K562 (cell line): Measurements from ENCODE around the gene TMEM131L. TPM values are rescaled to one million over a fixed set of nuclear protein-coding genes. Genes with fewer than 3 reads are reported as not detected.

Experiments used
- ASH1L ChIP-seq: fragments of 450-650 bp; IDR thresholded peaks from 2 replicates; pipeline ENCODE4 v1.6.1; 2018; ENCODE audit warnings: borderline replicate concordance, mild to moderate bottlenecking, low read depth; ENCODE audit not compliant: partially characterized antibody
- CTBP1 ChIP-seq: fragments of 450-650 bp; IDR thresholded peaks from 2 replicates; pipeline ENCODE4 v1.6.1; 2016; ENCODE audit warnings: borderline replicate concordance
- ELF2 ChIP-seq: fragments of 250-450 bp; sonication (Bioruptor Pico); IDR thresholded peaks from 2 replicates; pipeline ENCODE4 v1.5.0; 2021; ENCODE audit warnings: mild to moderate bottlenecking
- ETV1 ChIP-seq: fragments of 450-650 bp; conservative IDR thresholded peaks from 2 replicates; pipeline ENCODE4 v1.6.1; 2016; ENCODE audit warnings: missing genetic modification characterization, control low read depth, low read depth, missing compliant biosample characterization
- HIVEP1 ChIP-seq: fragments of 250-450 bp; sonication (Bioruptor Pico); IDR thresholded peaks from 2 replicates; pipeline ENCODE4 v1.4.0; 2020; ENCODE audit warnings: mild to moderate bottlenecking
- HOXB6 ChIP-seq: fragments of 250-450 bp; sonication (Bioruptor Pico); IDR thresholded peaks from 2 replicates; pipeline ENCODE4 v1.5.1; 2022; ENCODE audit warnings: mild to moderate bottlenecking, borderline replicate concordance
- KDM1A ChIP-seq, 2 experiments: fragments of 450-650 bp; IDR thresholded peaks; 2 replicates each; pipeline ENCODE4 v1.6.1; 2016; ENCODE audit warnings: mild to moderate bottlenecking in 2 of 2
- MAFF ChIP-seq: IDR thresholded peaks from 2 replicates; pipeline ENCODE4 v1.6.1; 2012; ENCODE audit warnings: low read length, improper control_type of control experiment
- MTF1 ChIP-seq: fragments of 250-450 bp; sonication (Bioruptor Pico); IDR thresholded peaks from 2 replicates; pipeline ENCODE4 v1.9.0; 2021; ENCODE audit warnings: moderate library complexity, mild to moderate bottlenecking, inconsistent platforms, borderline replicate concordance
- NBN ChIP-seq: fragments of 450-650 bp; IDR thresholded peaks from 2 replicates; pipeline ENCODE4 v1.6.1; 2016; ENCODE audit warnings: low read depth, mild to moderate bottlenecking
- NFIC ChIP-seq: fragments of 450-650 bp; IDR thresholded peaks from 2 replicates; pipeline ENCODE4 v1.6.1; 2017; ENCODE audit warnings: mild to moderate bottlenecking, inconsistent platforms
- NFXL1 ChIP-seq: fragments of 450-650 bp; formaldehyde crosslinking; IDR thresholded peaks from 2 replicates; pipeline ENCODE4 v1.4.0; 2021; ENCODE audit warnings: mild to moderate bottlenecking
- PHF20 ChIP-seq: fragments of 450-650 bp; IDR thresholded peaks from 2 replicates; pipeline ENCODE4 v1.6.1; 2018; ENCODE audit not compliant: partially characterized antibody
- SPI1 ChIP-seq: IDR thresholded peaks from 2 replicates; pipeline ENCODE4 v1.6.1; 2011; ENCODE audit warnings: low read depth, low read length, control low read depth, borderline replicate concordance
- TBP ChIP-seq: optimal IDR thresholded peaks from 2 replicates; pipeline ENCODE3; 2011; ENCODE audit warnings: low read depth, low read length, improper control_type of control experiment
- TCF3 ChIP-seq: sonication (generic); formaldehyde crosslinking; IDR thresholded peaks from 2 replicates; pipeline ENCODE4 v1.4.0; 2020; ENCODE audit warnings: mild to moderate bottlenecking, missing genetic modification reagents
- THRAP3 ChIP-seq: fragments of 450-650 bp; IDR thresholded peaks from 2 replicates; pipeline ENCODE4 v1.6.1; 2016; ENCODE audit warnings: mild to moderate bottlenecking, inconsistent platforms, borderline replicate concordance
- ZBTB8A ChIP-seq: fragments of 450-650 bp; IDR thresholded peaks from 2 replicates; pipeline ENCODE4 v1.6.1; 2018; ENCODE audit warnings: mild to moderate bottlenecking, moderate library complexity; ENCODE audit not compliant: partially characterized antibody
- ZEB2 ChIP-seq: fragments of 450-650 bp; IDR thresholded peaks from 2 replicates; pipeline ENCODE4 v1.6.1; 2016
- ZNF133 ChIP-seq: fragments of 250-450 bp; sonication (Bioruptor Pico); IDR thresholded peaks from 2 replicates; pipeline ENCODE4 v1.4.0; 2020; ENCODE audit warnings: mild to moderate bottlenecking
- ZNF408 ChIP-seq: fragments of 250-450 bp; sonication (Bioruptor Pico); IDR thresholded peaks from 2 replicates; pipeline ENCODE4 v1.4.0; 2020; ENCODE audit warnings: low read depth, mild to moderate bottlenecking, moderate library complexity
- polyA plus RNA-seq, 8 experiments: library from polyadenylated mRNA; depleted of rRNA in 4 of 8; stranded (reverse) in 5 of 8; unstranded in 3 of 8; fragments of >200 nt; fragmentation: Nextera tagmentation in 2 of 8; fragmentation: Illumina TruSeq in 1 of 8; extraction: Ambion mirVana in 2 of 8; extraction: Trizol in 1 of 8; gene quantifications; 2 replicates each; pipeline versions ENCODE4 v1.2.1 to v1.2.3, GENCODE V29; 2011 to 2014; ENCODE audit warnings: inconsistent platforms in 1 of 8, missing spikeins in 1 of 8
- total RNA-seq, 7 experiments: library from RNA; depleted of rRNA in 6 of 7; stranded (reverse); fragments of >200 nt in 6 of 7; fragmentation: Illumina TruSeq in 2 of 7; extraction: Trizol in 2 of 7; gene quantifications; 2 replicates each; pipeline versions ENCODE4 v1.2.1 to v1.2.3, GENCODE V29; 2011 to 2021; ENCODE audit warnings: low replicate concordance in 1 of 7
- TF ChIP-seq, protein P1 (sequence below): fragments of 250-450 bp; sonication (Bioruptor Pico); IDR thresholded peaks from 2 replicates; pipeline ENCODE4 v1.8.0; 2021; ENCODE audit warnings: mild to moderate bottlenecking, moderate library complexity
- TF ChIP-seq, protein P2 (sequence below): fragments of 450-650 bp; IDR thresholded peaks from 2 replicates; pipeline ENCODE4 v1.6.1; 2016; ENCODE audit warnings: borderline replicate concordance

Gene TMEM131L
- total and polyA plus RNA-seq, 9 of the 15 experiments (the other 6 are each of a cell fraction or from before 2014, with no cell fraction given), result 1.2 to 20.8 (median 12.9) TPM

DNA sequence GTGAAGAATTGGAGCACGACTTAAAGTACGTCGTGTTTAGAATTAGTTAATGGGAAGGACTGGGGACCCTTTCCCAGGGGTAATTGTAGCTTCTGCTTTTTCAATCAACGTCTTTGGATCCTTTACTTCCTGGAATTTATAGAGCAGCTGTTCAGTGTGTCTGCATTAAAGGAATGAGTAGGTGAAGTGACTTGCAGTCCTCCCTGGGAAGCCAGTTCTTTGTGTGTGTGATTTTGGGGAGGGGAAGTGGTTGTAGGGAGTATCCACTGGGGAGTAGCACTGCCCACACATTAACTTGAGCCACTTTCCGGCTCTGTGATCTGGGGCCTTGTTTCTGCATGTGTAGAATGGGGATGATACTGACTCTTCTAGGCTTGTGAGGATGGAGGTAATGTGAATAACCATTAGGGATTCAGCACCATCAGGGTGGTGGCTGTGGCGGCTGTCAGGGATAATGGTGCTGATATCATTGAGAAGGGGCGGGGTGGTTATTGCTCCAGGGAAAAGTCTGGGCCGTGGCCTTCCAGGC lies 54.7 kb downstream of the TMEM131L start (continued):
- TF ChIP-seq PHF20, result no peak
- TF ChIP-seq ELF2 (CRISPR knock-in tag), result no peak
- TF ChIP-seq MTF1 (CRISPR knock-in tag), result no peak
- no peak for TF ChIP-seq TBP
- no peak for TF ChIP-seq ZEB2
- no peak for TF ChIP-seq MAFF
- no peak for TF ChIP-seq NFXL1
- TF ChIP-seq HIVEP1 (CRISPR knock-in tag), result no peak
- TF ChIP-seq ZNF408, result no peak
- TF ChIP-seq, protein P1, sequence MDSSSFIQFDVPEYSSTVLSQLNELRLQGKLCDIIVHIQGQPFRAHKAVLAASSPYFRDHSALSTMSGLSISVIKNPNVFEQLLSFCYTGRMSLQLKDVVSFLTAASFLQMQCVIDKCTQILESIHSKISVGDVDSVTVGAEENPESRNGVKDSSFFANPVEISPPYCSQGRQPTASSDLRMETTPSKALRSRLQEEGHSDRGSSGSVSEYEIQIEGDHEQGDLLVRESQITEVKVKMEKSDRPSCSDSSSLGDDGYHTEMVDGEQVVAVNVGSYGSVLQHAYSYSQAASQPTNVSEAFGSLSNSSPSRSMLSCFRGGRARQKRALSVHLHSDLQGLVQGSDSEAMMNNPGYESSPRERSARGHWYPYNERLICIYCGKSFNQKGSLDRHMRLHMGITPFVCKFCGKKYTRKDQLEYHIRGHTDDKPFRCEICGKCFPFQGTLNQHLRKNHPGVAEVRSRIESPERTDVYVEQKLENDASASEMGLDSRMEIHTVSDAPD (CRISPR knock-in tag), result no peak
- TF ChIP-seq CTBP1, result peak; percentile 55; the same call in 1 of the 2 replicates
- 0 out of 2 replicates have a peak, but pooled peaks have one; percentile 10 for TF ChIP-seq TCF3 (CRISPR knock-in tag)
- TF ChIP-seq THRAP3, result no peak
- TF ChIP-seq ZBTB8A, result no peak
- TF ChIP-seq, protein P2, sequence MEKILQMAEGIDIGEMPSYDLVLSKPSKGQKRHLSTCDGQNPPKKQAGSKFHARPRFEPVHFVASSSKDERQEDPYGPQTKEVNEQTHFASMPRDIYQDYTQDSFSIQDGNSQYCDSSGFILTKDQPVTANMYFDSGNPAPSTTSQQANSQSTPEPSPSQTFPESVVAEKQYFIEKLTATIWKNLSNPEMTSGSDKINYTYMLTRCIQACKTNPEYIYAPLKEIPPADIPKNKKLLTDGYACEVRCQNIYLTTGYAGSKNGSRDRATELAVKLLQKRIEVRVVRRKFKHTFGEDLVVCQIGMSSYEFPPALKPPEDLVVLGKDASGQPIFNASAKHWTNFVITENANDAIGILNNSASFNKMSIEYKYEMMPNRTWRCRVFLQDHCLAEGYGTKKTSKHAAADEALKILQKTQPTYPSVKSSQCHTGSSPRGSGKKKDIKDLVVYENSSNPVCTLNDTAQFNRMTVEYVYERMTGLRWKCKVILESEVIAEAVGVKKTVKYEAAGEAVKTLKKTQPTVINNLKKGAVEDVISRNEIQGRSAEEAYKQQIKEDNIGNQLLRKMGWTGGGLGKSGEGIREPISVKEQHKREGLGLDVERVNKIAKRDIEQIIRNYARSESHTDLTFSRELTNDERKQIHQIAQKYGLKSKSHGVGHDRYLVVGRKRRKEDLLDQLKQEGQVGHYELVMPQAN, result no peak
- TF ChIP-seq HOXB6, result no peak
- no peak for TF ChIP-seq ZNF133 (CRISPR knock-in tag)
- TF ChIP-seq SPI1, result peak; percentile 85
- peak; percentile 72 for TF ChIP-seq ETV1 (tag)
- TF ChIP-seq NBN, result no peak
- TF ChIP-seq ASH1L, result no peak
- TF ChIP-seq KDM1A (IDR thresholded peaks at IDR 0.05), result peak; percentile 26 to 72; a peak in 3 of 4 replicates
- TF ChIP-seq NFIC, result no peak
- TF ChIP-seq, all 486 proteins: peak for 21
